Right lobe of liver (tissue), 4 donors: ENCODE results near the gene GPR135.

Experiments
- CTCF ChIP-seq, 4 donors: fragments of 200-600 bp in 3 of 4; fragments of 450-650 bp in 1 of 4; IDR thresholded peaks; one replicate each; pipeline versions ENCODE4 v1.5.1 to v1.8.0; 2016 to 2022; ENCODE audit warnings: antibody characterized with exemption in 4 of 4, mild to moderate bottlenecking in 2 of 4
- POLR2A ChIP-seq: fragments of 450-650 bp; IDR thresholded peaks from one replicate; pipeline ENCODE4 v1.6.1; 2017; ENCODE audit warnings: antibody characterized with exemption, mild to moderate bottlenecking
- donor health status: DM: no; HTN: no; CAD: no.
- donor health status: DM: no; HTN: no; CAD: no.
- donor health status: DM: no; HTN: yes; CAD: no.

GRCh38 chr14:59451849-59452248 lies 13.3 kb downstream of the GPR135 start:
- TF ChIP-seq CTCF (IDR thresholded peaks at IDR 0.05), result no peak
- no peak for TF ChIP-seq POLR2A
